IMR-90 (cell line): ENCODE measurements around the gene PACSIN2.

ENCODE experiments used
- MAFK ChIP-seq: IDR thresholded peaks from 2 replicates; pipeline ENCODE4 v1.6.1; 2012; ENCODE audit warnings: low read depth, low read length, improper control_type of control experiment
- TF ChIP-seq, protein P1 (sequence below): conservative IDR thresholded peaks from 2 replicates; pipeline ENCODE4 v1.5.1; 2012; ENCODE audit warnings: mild to moderate bottlenecking, low read depth, low read length, improper control_type of control experiment

GRCh38 chr22:42937164-42937843 lies 77.6 kb downstream of the PACSIN2 start:
- TF ChIP-seq, protein P1, sequence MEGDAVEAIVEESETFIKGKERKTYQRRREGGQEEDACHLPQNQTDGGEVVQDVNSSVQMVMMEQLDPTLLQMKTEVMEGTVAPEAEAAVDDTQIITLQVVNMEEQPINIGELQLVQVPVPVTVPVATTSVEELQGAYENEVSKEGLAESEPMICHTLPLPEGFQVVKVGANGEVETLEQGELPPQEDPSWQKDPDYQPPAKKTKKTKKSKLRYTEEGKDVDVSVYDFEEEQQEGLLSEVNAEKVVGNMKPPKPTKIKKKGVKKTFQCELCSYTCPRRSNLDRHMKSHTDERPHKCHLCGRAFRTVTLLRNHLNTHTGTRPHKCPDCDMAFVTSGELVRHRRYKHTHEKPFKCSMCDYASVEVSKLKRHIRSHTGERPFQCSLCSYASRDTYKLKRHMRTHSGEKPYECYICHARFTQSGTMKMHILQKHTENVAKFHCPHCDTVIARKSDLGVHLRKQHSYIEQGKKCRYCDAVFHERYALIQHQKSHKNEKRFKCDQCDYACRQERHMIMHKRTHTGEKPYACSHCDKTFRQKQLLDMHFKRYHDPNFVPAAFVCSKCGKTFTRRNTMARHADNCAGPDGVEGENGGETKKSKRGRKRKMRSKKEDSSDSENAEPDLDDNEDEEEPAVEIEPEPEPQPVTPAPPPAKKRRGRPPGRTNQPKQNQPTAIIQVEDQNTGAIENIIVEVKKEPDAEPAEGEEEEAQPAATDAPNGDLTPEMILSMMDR, result no peak
- TF ChIP-seq MAFK, result peak; percentile 30; the same call in 1 of the 2 replicates
